ENCODE measurements around the gene SRBD1.

- no peak for TF ChIP-seq CTCF (IDR thresholded peaks at IDR 0.05; ENCODE audit: low read depth, low read length, missing input control)
- TF ChIP-seq YY1 (IDR thresholded peaks at IDR 0.05), result no peak
- TF ChIP-seq FOXA2 (IDR thresholded peaks at IDR 0.05), result no peak
- no peak for TF ChIP-seq TAF1 (conservative IDR thresholded peaks at IDR 0.05)
- TF ChIP-seq JUND (IDR thresholded peaks at IDR 0.05), result no peak
- no peak for TF ChIP-seq NR2F2 (IDR thresholded peaks at IDR 0.05)
- TF ChIP-seq, protein P1, sequence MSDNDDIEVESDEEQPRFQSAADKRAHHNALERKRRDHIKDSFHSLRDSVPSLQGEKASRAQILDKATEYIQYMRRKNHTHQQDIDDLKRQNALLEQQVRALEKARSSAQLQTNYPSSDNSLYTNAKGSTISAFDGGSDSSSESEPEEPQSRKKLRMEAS (IDR thresholded peaks at IDR 0.05), result no peak
Observed at GRCh38 chr2:45567974-45568789, 42.9 kb downstream of the SRBD1 start.
